Renal cortex interstitium (tissue), 11 donors: ENCODE results near the gene PPP2CA. TPM values are rescaled to one million over a fixed set of nuclear protein-coding genes. Genes with fewer than 3 reads are reported as not detected.
"Not testable (repeated sequence)": the region's sequence is repeated elsewhere in the genome, so short reads cannot be mapped to it uniquely, and the experiment has no call there.

Experiments
- DNase-seq, 11 donors: peaks; one replicate each; pipeline ENCODE4 v3.0.0-alpha.2; 2013; ENCODE audit warnings: low read depth in 9 of 11, low spot score in 4 of 11; ENCODE audit errors: extremely low read depth in 1 of 11
- polyA plus RNA-seq, 3 donors: library from polyadenylated mRNA; unstranded; fragments of 120-200 nt; gene quantifications; one replicate each; pipeline ENCODE4 v1.2.1, GENCODE V29; 2013; ENCODE audit not compliant: insufficient read length in 3 of 3

Gene PPP2CA
- polyA plus RNA-seq, 3 donors, result 176 to 229 (median 220) TPM

DNA sequence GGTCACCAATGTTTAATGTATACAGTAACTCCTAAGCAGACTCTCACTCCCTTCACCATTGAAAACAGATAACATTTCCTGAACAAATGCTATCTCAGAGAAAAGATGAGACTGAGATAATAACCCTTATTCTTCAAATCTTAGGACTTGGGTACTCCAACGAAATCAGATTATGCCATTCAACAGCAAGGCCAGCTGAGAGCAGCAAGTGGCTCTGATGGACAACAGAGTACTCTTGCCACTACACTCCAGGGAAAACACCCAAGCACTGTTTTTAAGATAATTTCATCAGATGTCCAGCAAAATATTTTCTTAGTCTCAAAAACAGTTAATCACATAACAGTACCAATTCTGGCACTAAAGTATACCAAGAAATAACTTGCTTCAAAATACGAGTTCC lies 10.1 kb downstream of the PPP2CA start:
- DNase-seq, result no peak

DNA sequence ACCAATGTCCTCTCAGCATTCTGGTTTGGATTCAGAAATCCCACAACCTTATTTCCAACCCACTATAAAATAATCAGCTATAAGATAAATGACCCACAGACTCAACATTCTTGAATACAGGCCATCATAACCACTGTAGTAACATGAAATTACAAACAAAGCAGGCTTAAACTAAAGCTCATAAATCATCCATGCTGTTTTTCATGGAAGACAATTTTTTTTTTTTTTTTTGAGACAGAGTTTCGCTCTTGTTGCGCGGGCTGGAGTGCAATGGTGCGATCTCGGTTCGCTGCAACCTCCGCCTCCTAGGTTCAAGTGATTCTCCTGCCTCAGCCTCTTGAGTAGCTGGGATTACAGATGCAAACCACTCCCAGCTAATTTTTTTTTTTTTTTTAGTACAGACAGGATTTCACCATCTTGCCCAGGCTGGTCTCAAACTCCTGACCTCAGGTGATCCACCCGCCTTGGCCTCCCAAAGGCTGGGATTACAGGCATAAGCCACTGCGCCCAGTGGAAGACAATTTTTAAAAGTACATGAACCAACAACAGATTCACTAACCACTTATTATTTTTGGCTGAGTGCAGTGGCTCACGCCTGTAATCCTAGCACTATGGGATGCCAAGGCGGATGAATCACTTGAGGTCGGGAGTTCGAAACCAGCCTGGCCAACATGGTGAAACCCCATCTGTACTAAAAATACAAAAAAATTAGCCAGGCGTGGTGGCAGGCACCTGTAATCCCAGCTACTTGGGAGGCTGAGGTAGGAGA lies 14.4 kb downstream of the PPP2CA start:
- DNase-seq, result not testable (repeated sequence)

DNA sequence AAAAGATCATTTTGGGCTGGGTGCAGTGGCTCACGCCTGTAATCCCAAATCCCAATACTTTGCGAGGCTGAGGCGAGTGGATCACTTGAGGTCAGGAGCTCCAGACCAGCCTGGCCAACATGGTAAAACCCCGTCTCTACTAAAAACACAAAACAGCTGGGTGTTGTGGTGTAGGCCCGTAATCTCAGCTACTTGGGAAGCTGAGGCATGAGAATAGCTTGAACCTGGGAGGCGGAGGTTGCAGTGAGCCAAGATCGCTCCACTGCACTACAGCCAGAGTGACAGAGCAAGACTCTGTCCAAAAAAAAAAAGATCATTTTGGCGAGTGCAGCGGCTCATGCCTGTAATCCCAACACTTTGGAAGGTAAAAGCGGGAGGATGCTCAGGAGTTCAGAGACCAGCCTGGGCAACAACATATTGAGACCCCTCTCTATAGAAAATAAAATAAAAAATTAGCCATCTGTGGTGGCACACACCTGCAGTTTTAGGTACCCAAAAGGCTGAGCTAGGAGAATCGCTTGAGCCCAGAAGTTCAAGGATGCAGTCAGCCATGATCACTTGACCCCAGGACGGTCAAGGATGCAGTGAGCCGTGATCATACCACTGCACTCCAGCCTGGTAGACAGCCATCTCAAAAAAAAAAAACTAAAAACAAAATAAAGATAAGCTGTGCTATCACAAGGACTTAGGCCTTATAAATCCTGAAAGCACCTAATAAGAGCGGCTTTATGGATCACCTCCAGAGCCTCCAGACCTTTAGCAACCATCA lies 16.2 kb downstream of the PPP2CA start:
- DNase-seq, result no peak

DNA sequence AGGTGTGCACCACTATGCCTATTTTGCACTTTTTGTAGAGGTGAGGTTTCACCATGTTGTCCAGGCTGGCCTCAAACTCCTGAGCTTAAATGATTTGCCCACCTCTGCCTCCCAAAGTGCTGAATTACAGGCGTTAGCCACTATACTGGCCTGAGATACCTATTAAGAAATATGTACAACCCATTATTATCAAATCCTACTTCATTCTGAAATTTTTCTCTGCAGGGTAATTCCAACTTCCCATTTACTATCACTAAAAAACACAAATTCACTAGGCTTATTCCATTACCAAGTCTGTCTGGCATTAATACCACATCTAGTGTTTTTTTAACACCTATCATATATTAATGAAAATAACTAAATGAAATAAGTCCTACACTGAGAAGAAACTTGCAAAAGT lies 18.2 kb downstream of the PPP2CA start:
- DNase-seq, result no peak

DNA sequence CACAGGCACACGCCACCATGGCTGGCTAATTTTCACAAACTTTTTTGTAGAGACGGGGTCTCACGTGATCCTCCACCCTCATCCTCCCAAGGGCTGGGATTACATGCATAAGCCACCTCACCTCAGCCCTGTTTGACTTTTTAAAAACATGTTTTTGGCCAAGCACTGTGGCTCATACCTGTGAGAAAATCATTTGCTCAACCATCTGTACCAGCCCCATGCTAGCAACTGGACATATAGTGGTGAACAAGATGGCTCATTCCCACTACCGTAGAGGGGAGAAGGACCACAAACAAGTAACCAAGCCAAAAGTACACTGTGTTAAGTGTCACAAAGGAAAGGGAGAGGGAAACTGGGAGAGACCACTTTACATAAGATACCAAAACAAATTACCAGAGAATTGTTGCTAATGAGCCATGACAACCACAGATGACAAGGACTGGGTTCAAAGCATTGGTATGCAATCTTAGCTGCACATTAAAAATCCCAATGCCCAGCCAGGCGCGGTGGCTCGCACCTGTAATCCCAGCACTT lies 19.2 kb downstream of the PPP2CA start:
- DNase-seq, result no peak

DNA sequence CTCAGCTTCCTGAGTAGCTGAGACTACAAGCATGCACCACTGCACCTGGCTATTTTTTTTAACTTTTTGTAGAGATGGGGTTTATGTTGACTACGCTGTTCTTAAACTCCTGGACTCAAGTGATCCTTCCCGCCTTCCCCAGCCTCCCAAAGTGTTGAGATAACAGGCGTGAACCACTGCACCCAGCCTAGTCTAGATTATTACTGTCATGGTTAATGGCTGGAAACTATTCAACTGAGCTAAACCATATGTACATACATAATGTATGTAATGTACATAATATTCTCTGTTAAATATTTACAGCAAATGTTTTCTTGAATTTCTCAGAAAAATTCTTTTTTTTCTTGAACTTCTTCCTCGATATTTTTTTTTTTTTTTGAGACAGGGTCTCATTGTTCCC lies 21.3 kb downstream of the PPP2CA start:
- DNase-seq, result no peak

DNA sequence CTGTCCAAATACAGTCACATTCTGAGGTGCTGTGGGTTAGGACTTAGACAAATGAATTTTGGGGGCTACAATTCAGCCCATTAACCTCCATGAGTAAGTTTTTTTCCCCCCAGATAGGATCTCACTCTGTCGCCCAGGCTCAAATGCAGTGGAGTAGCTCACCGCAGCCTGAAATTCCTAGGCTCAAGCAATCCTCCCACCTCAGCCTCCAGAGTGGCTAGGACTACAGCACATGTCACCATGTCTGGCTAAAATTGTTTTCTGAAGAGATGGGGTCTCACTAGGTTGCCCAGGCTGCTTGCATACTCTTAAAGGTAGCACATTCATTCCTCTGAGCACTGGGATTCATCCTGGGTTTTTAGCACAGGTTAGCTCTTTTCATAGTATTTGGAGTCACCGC lies 22.2 kb downstream of the PPP2CA start:
- no peak for DNase-seq

DNA sequence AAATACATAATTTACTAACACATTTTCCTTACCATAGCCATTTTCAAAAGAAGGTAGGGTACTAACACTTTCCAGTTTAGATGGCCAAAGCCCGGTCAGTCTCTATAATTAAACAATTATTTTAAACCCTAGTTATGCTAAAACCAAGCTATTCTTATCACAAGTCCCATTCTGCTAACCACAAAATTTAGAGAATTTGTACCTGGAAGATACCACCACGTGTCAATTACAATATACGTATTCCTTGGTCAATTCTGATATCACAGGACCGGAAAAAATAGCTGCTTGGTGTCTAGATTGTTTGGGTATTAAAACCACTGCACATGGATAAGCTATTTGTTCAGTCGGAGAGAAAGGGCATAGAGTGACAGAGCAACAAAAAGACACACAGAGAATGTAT lies 30.2 kb downstream of the PPP2CA start:
- no peak for DNase-seq

DNA sequence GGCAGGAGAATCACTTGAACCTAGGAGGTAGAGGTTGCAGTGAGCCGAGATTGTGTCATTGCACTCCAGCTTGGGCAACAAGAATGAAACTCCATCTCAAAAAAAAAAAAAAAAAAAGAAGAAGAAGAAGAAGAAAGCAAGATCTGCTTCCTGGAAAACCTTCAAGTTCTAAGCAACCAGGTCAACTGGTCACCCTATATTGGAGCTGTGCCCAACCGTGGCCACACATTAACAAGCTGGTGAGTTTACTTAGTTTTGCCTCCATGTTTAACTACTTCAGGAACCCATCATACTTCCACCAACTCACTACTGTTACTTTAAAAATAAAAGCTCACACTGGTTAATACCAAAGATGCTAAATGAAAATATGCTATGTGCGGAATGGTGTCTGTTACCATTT lies 36.8 kb downstream of the PPP2CA start:
- DNase-seq, result no peak

DNA sequence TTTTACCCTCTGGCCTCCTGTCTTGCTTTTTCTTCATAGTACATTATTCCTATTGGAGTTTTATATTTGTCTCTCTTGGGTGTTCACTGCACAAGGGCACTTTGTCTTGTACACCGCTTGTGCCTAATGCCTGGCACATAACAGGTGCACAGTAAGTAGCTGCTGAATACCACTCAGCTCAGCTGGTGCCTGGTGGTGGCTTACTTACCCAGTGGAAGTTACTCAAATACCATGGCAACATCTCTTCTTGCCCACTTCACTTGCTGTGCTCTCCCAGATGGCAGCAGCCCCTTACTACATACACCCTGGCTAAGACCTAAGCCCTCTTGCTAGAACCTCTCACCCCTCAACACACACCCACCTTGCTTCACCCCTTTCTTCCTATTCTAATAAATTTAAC lies 37.8 kb downstream of the PPP2CA start:
- no peak for DNase-seq

DNA sequence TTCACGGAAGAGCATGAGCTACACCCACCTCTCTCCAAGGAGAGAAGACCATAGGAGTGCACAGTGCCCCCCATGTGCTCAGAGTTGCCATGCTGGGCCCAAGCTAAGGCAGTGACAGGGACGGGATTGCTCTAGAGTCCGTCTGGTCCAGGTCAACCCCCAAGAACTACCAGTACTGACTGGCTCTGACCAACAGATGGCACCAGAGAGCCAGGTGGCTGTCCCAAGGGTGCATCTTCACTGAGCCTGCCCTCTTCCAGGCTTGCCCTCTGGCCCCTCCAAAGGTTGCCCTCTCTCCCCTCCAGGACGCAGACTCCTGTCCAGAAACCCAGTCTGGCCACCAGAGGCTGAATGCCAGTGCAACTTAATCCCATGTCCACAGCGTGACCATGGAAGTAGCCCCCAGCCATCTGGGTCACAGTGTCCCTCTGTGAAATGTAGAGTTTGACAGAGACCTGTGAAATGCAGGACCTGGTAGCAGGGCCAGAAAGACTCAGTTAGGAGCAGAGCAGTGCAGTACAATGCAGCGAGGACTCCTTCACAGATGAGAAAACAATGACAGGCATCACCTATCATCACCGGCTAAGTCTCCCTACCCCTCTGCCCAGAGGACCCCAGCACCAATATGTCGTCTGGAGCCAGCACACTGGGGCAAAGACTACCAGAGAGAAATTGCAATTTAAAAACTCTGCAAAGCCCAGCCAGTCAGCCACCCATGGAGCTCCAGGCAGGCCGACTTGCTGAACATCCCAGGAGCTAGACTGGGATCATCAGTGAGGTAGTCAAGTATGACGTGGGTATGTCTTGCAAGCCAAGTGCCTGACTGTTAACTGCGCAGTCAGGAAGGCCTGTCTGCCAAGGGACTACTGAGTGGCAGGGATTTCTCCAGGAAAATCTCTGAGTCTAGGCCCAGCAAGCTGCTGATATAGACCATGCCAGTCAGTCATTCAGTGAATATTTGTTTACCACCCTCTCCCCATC lies 41.4 kb downstream of the PPP2CA start:
- DNase-seq, result peak in 4 of 11 donors; percentile 29 to 61 (median 48)

DNA sequence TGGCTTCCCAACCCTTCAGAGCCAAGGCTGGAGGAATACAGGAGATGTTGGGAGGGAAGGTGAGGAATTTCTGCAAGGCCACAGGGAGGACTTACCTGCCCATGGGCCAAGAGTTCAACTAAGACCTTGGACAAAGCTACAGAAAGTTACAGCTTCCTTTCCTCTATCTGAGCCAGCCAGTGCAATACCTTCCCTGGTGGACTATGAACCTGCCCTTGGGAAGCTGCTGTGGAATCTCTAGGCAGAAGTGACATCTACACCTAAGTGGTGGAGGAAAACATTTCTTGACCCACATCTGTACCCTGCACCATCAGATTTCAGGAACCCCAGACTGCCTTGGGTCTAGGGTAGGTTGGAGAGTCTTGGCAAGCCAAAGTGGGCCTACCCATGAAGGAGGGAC lies 42.4 kb downstream of the PPP2CA start:
- no peak for DNase-seq

DNA sequence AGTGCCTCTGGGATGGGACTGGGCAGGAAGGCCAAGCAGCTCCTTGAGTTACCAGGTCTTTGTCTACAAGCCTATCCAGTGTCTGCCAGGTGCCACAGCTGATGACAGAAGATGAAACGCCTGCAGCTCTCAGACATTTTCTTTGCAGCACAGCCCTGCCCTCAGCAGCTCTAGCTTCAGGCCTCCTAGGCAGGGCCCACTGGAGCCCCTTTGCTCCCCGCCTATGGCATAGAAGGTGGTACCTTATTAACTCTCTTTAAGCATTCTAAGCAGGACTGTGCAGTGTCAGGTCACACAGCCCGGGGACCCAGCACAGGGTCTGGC lies 47.8 kb downstream of the PPP2CA start:
- no peak for DNase-seq

DNA sequence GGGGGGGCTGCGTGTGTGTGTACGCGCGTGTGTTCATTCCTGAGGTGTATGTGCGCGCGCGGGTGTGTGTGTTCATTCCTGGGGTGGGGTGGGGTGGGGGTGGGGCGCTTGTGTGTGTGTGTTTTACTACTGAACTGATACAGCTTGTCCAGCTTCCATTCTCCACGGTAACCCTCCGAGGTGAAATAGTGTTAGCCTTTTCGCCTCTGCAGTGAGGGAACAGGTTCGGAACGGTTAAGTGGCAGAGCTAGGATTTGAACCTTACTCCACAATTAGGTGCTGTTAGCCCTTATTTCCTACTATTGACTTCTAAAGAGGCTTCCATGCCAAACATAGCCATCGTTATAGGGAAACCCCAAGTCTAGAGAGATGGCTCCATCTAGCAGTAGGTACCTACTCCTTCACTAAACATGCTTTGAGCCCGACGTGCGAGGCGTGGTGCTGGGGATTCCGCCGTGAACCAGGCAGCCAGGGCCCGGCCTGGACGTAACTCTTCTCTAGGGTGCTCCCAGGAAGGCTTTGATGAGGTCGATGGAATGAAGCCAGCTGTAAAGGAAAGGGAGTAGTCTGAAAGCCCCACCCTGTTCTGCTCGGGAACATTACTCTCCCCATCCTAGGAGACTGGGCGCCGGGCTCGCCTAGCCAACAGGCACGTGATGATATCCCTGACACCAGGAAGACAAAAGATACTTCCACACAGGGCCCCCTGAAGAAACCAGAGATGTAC lies 48.3 kb downstream of the PPP2CA start:
- peak in 7 of 11 donors; percentile 25 to 67 (median 32) for DNase-seq

DNA sequence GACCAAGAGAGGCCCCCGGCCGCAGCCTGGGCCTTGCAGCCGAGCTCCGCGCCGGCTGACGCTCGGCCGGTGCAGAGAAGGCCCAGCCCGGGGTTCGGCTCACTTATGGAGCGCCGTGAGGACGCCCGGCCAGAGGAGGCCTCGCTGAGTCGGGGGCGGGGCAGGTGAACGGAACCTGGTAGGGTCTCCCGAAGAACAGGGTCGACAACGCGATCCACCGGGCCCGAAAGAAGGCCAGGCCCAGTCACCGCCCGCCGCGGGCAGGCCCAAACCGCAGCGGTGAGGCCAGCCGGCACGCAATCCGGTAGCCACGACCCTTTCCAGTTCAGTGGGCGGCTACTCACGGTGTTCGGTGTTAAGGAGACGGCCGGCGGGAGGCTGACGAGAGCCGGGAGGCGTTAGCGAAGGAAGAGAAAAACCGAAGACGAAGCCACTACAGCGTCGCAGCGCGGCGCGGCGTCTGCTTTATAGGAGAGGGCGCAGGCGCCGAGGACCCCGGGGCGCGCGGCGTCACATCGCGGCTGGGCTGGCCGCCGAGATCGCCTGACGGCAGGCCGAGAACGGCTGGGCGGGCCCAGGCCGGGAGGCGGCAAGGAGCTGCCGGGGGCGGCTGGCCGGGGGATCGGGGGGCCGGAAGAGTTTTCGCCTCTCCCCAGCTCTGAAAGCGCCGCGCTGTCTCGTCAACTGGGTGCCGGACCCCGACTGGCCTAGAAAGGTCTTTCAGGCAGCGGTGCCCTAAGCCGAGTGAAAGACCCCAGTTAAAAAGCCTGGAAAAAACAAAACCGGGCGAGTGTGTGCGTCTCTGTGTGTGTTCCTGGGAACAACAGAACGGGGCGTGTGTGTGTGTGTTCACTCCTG lies 49.1 kb downstream of the PPP2CA start, which contains the start of gene SKP1:
Gene SKP1, minus strand, starts transcription at position 440 of the 858 bp plus-strand sequence. CDS start 2,928 bp downstream, outside the sequence.
- DNase-seq, result peak; percentile 74 to 87 (median 83)

DNA sequence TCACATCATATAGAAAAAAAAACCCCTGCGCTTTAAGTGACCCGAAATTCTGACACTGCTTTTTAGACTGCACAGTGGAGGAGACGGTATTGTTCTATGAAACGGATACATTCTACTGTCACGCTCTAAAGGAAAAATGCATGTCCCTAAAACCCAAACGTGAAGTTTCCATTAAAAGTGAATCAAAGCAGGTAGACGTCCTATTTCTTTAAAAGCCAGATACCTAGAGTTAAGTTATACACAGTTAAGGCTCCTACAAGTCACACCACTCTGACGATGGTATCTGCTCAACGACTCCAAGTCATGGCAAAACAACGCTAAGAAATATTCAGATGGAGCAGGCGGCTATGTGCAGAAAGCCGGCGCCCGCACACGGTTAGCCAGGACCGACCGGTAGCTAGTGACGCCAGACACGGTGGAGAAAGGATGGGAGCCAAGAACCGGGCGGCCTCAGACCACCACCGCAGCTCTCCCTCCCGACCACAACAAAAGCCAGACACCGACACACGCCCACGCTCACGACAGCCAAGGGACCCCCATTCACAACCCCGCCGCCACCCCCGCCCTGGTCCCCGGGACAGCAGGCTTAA lies 49.9 kb downstream of the PPP2CA start:
- peak in 4 of 11 donors; percentile 15 to 38 (median 26) for DNase-seq
